ENCODE data around the gene PCLAF.

GRCh38 chr15:64354688-64355344 lies 26.4 kb downstream of the PCLAF start:
- TF ChIP-seq ZNF274 (IDR thresholded peaks at IDR 0.05; ENCODE audit: low read depth, low read length) (no peak), CTCF (IDR thresholded peaks at IDR 0.05 in 2 of 3, conservative IDR thresholded peaks at IDR 0.05 in 1 of 3; ENCODE audit: borderline replicate concordance in 1 of 3, insufficient read depth in 1 of 3, low read depth in 2 of 3, low read length in 2 of 3) (no peak), RAD21 (IDR thresholded peaks at IDR 0.05; ENCODE audit: low read depth) (no peak), REST (IDR thresholded peaks at IDR 0.05; ENCODE audit: low read depth) (no peak), EGR1 (IDR thresholded peaks at IDR 0.05; ENCODE audit: low read depth) (no peak), YY1 (IDR thresholded peaks at IDR 0.05; ENCODE audit: extremely low read depth, insufficient replicate concordance, low read depth, low read length) (no peak), MAX (IDR thresholded peaks at IDR 0.05) (no peak), EZH2 (IDR thresholded peaks at IDR 0.05) (no peak), CEBPB (IDR thresholded peaks at IDR 0.05; ENCODE audit: low read depth) (no peak), POLR2AphosphoS5 (IDR thresholded peaks at IDR 0.05; ENCODE audit: low read depth, low read length) (no peak), SRF (IDR thresholded peaks at IDR 0.05; ENCODE audit: low read depth) (no peak)
